GM18909 (cell line): Measurements from ENCODE around the gene SLC9A3.
"Not testable (repeated sequence)": the region's sequence is repeated elsewhere in the genome, so short reads cannot be mapped to it uniquely, and the experiment has no call there.

Experiments used
- ATAC-seq: cut with Tn5 transposase; IDR thresholded peaks from one replicate; pipeline ENCODE4 v1.9.1; 2021; ENCODE audit warnings: mild to moderate bottlenecking; ENCODE audit not compliant: unreplicated experiment, poor library complexity

Gene SLC9A3

DNA sequence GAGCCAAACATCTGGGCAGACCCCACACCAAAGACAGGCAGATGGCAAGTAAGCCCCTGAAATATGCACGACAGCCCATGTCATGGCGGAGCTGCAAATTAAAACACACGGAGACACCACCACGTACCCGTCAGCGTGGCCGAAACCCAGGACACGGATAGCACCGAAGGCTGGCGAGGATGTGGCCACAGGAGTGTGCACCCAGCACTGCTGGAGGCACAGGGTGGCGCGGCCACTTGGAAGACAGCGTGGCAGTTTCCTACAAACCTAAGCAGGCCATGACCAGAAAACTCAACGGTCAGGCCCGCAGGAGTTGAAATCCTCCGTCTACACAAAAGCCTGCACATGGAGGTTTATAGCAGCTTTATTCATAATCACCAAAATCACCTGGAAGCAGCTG is 12.8 kb downstream of the SLC9A3 start:
- no peak for ATAC-seq

DNA sequence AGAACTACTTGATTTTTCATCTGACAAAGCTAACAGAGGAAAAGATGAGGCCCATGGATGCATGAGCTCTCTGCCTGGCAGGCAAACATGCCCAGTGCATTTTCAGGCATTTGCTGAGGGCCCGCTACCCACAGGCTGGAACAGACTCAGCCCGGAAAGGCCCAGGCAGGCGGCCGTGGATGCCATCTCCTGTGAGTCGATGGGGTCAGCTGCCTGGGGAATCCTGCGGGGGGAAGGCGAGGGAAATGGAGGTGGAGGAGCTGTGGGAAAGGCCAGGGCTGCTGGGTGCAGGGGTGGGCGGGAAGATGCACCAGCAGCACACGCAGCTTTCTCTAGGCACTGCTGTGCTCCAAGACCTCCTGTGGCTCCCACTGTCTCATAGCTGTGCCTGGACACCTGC is 13.7 kb downstream of the SLC9A3 start:
- ATAC-seq, result no peak

DNA sequence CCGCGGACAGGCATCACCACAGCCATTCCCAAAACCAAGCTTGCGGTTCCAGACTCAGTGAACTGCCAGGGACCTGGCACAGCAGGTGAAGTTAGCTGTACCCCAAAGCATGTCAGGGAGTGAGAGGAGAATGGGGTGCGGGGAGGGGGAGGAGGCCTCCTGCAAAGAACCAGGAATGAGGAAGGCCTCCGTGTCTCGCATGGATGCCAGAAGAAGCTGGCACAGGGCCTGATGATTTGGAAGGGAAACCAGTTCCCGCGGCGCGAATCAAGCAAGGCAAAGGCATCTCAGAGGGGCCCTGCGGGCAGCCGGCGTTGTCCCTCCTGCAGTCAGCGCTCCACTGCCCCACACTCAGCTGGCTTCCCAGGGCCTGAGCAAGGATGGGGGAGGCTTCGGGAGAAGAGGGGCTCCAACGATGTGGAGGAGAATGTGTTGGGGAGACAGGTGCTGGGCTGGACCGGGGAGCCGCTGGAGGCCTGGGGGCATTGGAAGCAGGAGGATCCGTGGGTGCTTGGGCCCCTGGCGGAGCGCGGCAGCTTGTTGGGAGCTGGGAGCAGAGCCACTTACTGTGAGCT is 14.6 kb downstream of the SLC9A3 start:
- no peak for ATAC-seq

DNA sequence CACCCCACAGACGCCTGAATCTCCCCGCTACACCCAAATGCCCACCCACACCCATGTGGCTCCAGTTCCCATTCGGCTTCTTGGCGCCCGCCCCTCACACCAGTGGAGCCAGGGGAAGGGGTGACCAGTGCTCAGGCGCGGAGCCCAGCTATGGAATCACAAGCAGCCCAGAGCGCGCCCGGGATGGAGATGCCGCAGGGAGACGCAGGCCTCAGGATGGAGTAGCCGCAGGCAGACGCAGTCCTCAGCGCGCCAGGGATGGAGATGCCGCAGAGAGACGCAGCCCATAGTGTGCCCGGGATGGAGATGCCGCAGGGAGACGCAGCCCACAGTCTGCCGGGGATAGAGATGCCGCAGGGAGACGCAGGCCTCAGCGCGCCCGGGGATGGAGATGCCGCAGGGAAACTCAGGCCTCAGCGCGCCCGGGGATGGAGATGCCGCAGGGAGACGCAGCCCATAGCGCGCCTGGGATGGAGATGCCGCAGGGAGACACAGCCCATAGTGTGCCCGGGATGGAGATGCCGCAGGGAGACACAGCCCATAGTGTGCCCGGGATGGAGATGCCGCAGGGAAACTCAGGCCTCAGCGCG is 16.2 kb downstream of the SLC9A3 start:
- not testable (repeated sequence) for ATAC-seq

DNA sequence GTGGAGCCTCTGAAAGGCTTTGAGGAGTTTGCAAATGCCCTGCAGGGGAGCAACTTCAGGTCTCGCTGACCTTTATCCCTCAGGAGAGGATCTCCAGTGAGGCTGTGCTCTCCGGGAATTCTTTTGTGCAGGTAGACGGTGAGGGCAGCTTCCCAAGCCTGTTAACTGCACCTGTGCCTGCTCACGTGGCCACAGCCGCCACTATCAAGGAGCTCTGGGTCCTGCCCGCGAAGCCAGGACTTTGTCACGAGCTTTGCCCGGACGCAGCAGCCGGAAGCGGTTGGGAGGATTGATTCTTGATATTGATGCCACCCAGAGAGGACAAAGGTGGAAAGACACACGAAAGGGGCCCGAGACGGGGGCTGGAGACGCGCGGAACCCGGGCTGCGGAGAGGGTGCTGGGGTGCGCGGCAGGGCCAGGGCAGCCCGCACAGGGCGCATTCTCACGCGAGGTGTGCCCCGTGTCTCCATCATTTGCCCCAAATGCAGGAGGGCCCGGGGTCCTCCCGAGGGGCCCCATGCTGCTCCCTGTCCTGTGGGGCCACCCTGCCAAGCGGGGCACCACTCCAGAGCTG is 18.2 kb downstream of the SLC9A3 start:
- no peak for ATAC-seq

DNA sequence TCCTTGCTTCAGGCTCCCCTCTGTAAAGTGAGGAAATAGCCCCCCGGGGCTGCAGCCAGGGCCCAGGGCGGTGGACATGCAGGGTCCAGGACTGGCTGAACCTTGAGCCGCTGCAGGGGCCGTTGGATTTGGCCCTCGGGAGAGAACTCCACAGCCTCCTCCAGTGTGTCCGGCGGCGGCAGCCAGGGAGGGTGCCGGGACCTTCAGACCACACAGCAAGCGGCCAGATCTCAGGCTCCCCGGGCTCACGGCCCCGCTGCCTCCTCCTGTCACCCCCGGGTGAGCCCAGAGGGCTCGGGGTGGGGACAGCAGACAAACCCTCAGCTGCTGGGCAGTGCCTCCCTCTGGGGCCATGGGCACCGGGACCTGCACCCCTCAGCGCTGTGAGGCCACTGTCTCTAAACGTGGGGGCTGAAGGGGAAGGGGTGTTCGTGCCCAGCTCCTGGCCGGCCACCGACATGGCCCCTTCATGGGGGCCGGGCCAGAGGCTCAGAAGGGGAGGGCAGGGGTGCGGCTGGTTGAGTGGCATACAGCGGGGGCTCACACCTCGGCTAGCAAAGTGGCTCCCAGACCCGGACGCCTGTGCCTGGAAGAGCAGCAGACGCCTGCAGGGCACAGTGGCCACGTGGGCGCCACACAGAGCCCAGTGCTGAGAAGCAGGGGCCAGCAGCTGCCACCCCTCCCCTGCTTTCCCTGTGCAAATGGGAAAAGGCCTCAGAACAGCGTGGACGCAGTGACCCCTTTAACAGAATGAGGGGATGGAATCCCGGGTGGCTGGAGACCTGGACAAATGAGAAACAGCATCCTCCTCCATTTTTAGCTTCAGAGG is 19.7 kb downstream of the SLC9A3 start:
- ATAC-seq, result no peak

DNA sequence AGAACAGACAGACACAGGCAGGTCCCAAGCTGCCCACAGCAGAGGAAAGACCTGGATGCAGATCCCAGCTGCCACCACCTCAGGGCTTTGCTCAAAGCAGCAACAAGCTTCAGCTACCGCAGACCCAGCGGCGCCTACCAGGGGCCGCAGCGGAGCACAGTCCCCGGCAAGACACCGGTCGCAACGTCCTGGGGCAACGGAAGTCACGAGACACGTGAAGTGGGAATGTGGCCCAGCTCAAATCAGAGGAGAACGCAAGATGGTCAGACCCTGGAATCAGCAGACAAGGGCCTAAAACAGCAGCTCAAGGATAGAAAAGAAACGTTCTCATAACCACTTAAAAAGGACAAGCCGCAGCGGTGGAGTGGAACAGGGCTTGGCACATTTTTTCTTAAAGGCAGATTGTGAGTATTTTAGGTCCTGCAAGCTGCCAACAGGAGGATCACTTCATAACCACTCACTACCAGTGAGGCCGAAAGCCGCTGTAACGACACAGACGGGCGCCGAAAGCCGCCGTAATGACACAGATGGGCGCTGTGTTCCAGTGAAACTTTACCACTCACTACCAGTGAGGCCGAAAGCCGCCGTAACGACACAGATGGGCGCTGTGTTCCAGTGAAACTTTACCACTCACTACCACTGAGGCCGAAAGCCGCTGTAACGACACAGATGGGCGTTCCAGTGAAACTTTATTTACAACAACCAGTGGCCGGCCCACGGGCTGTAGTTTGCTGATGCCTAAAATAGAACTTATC is 21.7 kb downstream of the SLC9A3 start:
- ATAC-seq, result no peak

DNA sequence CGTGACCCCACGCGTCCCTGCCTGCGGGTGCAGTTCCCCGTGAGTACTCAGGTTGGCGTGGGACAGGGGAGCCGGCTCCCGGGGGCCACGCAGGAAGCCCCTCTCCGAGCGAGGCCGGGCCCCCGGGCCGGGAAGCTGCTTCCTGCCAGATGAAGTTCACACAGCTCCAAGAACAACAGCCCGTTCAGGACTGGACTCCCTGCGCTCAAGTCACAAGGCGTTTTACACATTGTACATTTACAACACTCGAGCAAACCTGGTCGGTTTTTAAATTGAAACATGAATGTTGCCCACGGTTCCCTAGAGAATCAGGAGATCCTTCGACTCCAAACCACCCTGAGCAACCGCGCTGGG is 22.4 kb downstream of the SLC9A3 start:
- no peak for ATAC-seq

DNA sequence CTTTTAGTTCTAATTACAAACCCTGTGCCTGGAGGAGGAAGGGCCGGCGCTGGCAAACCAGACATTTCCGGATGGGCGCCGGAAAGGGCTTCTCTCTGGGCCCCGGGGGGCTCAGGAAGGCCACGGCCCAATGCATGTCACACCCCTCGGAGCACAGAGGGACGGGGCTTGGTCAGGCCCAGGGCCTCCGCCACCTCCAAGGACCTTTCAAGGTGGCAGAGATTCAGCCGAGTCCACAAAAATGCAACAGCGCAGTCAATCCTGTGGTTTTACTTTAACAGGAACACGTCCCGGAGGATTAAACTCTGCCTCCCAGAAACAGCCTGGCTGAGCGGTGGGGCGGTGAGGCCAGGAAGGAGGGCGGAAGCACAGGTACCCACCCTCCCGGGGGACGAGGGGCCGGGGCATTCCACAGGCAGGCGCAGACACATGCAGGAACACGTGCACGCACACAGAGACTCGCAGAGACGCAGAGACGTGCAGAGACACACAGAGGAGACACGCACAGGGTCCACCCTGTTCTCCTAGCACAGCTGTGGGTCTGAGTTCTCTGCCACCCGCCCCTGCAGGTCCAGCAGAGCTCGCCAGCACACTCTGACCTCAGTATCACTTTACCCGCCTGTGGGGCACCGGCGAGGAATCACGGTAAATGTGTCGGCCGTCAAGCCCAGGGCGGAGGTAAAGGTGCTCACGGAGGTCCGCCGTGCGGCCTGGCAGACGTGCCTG is 23.0 kb downstream of the SLC9A3 start:
- ATAC-seq, result no peak

DNA sequence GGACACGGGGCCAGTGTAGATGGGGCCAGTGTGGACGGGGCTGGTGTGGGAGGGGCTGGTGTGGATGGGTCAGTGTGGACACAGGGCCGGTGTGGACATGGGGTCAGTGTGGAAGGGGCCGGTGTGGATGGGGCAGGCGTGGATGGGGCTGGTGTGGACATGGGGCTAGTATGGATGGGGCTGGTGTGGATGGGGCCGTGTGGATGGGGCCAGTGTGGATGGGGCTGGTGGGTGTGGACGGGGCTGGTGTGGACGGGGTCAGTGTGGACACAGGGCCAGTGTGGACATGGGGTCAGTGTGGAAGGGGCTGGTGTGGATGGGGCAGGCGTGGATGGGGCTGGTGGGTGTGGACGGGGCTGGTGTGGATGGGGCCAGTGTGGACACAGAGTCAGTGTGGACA is 23.8 kb downstream of the SLC9A3 start:
- no peak for ATAC-seq

DNA sequence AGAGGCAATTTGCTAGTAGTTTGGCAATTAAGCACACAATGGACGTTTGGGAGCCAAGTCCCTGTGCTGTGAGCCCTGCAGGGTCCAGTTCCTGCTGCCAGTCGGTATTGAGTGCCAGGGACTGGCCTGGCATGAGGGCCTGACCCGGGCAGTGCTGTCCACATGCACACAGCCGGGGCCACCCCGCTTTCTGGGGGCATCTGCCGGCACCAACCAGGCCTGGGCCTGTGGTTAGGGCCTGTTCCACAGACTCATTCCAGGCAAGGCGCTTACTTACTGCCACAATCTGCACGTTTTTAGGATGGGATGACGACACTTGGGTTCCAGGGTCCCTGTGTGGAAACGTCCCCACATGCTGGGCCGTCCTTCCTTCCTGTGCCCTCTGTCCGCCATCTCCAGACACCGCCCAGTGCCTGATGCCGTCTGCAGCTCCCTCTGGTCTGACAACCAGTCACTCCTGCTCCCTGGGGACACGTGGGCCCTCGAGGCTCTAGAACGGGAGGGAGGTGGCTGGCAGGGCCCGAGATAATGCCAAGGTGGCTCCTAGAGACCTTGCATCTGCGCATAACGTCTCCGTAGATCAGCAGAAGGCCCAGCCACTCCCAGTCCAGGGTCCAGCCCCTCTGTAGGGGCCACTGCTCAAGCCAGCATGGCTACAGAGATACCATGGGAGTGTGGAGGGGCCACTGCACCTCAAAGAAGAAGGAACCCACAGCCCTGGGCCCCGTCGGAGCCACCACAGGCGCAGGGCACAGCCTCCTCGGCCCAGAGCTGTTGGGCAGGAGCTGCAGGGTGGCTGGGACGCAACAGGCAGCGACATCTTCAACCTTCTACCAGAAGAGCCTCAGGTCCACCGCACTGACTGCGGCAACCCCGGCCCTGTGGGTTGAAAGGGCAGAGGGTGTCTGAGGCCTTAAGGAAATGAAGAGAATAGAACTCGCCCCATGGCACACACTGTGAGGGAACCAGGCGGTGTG is 24.7 kb downstream of the SLC9A3 start:
- ATAC-seq, result no peak

DNA sequence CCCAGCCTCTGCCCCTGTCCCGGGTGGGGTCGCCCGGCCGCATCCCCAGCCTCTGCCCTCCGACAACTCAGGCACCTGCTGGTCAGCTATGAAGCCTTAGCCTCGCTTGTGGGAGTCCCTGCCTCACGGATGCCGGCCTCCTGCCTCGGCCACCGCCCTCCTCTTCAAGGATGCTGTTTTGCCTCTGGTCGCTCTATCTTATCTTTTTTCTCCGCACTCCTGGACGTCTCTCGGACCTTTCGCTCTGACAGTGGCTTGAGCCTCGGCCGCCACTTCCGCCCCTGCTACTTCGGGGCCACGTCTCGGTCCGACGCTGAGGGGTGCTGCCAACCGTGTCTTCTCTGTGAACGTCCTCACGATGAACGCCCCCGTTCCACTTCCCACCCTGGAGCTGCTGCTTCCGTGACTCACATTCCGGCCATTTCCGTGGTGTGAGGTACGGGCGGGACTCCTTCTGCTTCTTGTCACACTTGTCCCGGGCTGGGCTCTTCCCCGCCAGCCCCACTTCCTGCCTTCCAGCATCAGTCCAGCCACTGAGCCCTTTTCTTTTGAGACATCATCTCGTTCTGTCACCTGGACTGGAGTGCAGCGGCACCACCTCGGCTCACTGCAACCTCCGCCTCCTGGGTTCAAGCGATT is 26.3 kb downstream of the SLC9A3 start:
- ATAC-seq, result no peak

DNA sequence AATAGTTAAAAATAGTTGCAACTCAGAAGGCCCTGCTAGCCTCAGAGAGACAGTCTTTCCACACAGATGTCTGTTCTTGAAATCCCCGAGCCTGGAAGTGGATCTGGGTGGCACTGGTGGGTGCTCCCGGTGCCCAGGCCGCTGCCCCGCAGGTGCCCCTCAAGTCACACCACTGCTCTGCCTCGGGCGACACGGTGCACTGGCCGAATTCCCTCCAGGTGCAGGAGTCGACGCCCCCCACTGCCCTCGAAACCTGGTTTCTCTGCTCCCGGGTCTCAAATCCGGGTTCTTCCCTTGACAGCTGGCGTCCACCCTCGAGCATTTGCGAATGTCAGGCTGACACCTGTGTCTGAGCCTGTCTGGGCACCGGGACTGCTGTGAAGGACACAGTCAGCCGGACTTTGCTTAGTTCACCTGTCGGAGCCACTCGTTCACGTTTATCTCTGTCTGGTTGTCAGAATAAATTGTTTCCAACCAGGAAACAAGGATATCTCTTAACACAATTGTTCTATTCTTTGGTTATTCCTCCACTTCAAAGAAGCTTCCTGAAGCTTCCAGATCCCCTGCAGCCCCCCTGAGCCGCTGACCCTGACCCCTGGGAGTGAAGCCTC is 27.1 kb downstream of the SLC9A3 start:
- ATAC-seq, result no peak

DNA sequence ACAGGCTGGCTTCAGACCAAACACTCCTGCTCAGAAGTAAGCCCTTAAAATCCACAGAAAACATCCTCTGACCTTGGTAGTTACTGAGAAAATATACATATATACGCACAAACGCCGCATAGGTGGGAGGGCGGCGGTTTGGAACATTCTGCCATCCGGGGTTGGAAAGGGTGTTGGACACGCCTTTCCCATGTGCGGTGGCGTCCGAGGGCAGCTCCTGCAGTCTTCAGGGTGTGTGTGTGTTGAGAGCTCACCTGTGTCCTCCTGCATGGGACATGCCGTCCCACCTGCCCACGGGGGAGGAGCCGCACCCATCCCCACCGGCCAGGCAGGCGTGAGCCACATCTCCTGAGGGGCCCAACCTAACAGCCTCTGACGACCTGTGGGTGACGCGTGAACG is 28.2 kb downstream of the SLC9A3 start:
- no peak for ATAC-seq

DNA sequence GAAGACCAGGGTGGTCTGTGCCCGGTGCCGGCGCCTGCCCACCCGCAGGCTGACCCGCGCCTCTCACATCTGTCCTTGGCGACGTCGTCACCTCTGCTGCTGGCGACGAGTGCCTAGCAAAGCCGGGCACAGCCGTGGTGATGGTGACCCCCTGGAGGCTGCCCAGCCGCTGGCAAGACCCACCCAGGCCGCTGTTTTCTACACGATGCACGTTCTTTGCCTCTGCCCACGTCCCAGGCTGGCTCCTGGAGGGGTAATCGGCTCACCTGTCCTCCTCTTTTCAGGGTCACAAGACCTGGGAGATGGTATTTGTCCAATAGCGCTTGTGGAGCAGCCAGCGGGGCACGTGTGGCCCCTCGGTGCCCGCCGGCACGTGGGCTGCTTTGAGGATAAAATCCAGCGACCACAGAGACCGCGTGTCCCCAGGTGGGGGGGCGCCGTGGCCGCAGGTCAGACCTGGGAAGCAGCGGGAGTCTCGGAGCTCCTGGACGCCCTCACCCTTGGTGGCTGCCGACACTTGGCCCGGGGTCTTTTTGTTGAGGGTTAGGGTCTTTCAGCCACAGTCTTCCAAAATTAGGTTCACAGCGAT is 29.5 kb downstream of the SLC9A3 start:
- ATAC-seq, result no peak

DNA sequence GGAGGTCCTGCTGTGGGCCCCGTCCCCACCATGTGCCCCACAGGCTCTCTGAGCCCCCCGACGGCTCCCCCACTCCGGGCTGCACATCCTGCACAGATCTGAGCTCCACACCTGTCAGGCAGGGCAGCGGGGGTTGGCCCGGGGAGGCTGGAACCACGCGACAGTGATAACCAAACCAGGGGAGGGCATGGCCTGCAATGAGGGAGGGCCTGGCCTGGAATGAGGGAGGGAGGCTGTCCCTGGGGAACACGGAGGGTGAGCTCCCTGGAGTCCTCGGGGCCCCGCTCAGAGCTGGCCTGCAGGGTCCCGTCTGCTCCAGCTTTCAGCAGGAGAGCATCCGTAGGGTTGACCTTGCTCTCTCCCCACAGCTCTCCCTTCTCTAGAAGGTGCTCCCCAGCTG is 30.5 kb downstream of the SLC9A3 start:
- no peak for ATAC-seq

DNA sequence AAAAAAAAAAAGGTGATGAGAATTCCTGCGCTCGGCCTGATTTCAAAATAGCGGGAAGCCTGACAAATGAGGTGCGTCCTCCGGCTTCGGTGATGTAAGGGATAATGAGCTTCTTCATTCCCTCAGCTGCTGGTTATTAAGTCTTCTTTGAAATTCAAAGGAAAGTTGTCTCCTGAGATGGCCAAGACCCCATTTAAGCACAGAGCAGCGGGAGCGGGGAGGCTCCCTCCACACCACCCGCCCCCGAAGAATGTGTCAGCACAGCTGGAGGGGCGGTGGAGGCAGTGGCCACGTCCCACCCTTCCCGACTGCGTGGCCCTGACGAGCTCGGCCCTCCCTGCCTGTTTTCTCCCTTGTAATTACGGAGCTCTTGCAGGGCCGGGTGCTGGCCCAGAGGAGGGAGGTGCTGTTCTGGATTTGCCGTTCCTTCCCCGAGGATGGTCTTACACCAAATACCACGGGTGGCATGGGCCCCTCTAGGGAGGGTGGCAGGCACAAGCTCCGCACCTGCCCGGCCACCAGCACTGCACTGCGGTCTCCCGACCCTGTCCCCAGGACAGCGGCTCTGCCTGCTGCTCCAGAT is 31.0 kb downstream of the SLC9A3 start:
- no peak for ATAC-seq
